Osteoblast (primary cell): ENCODE measurements around the gene TRIAP1. TPM values are rescaled to one million over a fixed set of nuclear protein-coding genes. Genes with fewer than 3 reads are reported as not detected.
A peak's percentile ranks its signal among the peaks of the same experiment; 100 is the strongest.
"Not testable (repeated sequence)": the region's sequence is repeated elsewhere in the genome, so short reads cannot be mapped to it uniquely, and the experiment has no call there.

ENCODE experiments used
- DNase-seq: peaks from one replicate; pipeline ENCODE4 v3.0.0; 2011; ENCODE audit warnings: low spot score, mixed read lengths; ENCODE audit not compliant: insufficient read length; ENCODE audit errors: missing footprints
- H2AFZ ChIP-seq: 2 replicates; pipeline ENCODE4 v1.6.0; 2011; ENCODE audit warnings: mild to moderate bottlenecking, low read length
- H3K27ac ChIP-seq: 2 replicates; pipeline ENCODE4 v1.5.1; 2011; ENCODE audit warnings: mild to moderate bottlenecking, low read depth, low read length, moderate library complexity
- H3K27me3 ChIP-seq: 2 replicates; pipeline ENCODE4 v1.6.0; 2012; ENCODE audit warnings: mild to moderate bottlenecking, control low read depth, inconsistent platforms, low read length, moderate library complexity; ENCODE audit not compliant: insufficient read depth
- H3K36me3 ChIP-seq: 2 replicates; pipeline ENCODE4 v1.5.1; 2011; ENCODE audit warnings: mild to moderate bottlenecking, low read length, control low read depth, moderate library complexity; ENCODE audit not compliant: insufficient read depth
- H3K4me1 ChIP-seq: 2 replicates; pipeline ENCODE4 v1.5.1; 2011; ENCODE audit warnings: mild to moderate bottlenecking, low read length, control low read depth, moderate library complexity; ENCODE audit not compliant: insufficient read depth
- H3K4me2 ChIP-seq: 2 replicates; pipeline ENCODE4 v1.6.0; 2011; ENCODE audit warnings: mild to moderate bottlenecking, low read length; ENCODE audit not compliant: insufficient read depth
- H3K4me3 ChIP-seq: fragments of 200-600 bp; sonication (generic); 3 replicates; pipeline ENCODE4 v1.5.1; 2012; ENCODE audit warnings: mild to moderate bottlenecking, low read length, inconsistent platforms; ENCODE audit not compliant: insufficient read depth
- H3K79me2 ChIP-seq: 2 replicates; pipeline ENCODE4 v1.6.0; 2012; ENCODE audit warnings: mild to moderate bottlenecking, low read length, control low read depth, inconsistent platforms; ENCODE audit not compliant: insufficient read depth
- H3K9me3 ChIP-seq: 2 replicates; pipeline ENCODE4 v1.5.1; 2011; ENCODE audit warnings: low read depth, low read length, control low read depth
- H4K20me1 ChIP-seq: 2 replicates; pipeline ENCODE4 v1.6.0; 2012; ENCODE audit warnings: mild to moderate bottlenecking, low read length, control low read depth; ENCODE audit not compliant: insufficient read depth
- total RNA-seq: library from RNA; depleted of rRNA; stranded (reverse); fragments of >200 nt; gene quantifications from 2 replicates; pipeline ENCODE4 v1.2.3, GENCODE V29; 2012
- TF ChIP-seq, protein P1 (sequence below): IDR thresholded peaks from 2 replicates; pipeline ENCODE4 v1.5.1; 2011; ENCODE audit warnings: mild to moderate bottlenecking, low read depth, low read length, moderate library complexity; ENCODE audit errors: extremely low read depth

The TRIAP1 gene
- total RNA-seq, 1 donor, result 19.9 TPM

- Histone ChIP-seq H3K4me3 (no peak overlapping the region), H2AFZ (no peak overlapping the region), H3K27me3 (no peaks in the 10 kb centered on the region), H3K4me2 (peak overlapping the region; percentile 79), H3K79me2 (peaks cover 76% of the 10 kb centered on the region), H3K36me3 (peaks cover 31% of the 10 kb centered on the region), H4K20me1 (peaks cover 15% of the 10 kb centered on the region), H3K4me1 (peaks cover 14% of the 10 kb centered on the region), H3K27ac (no peak overlapping the region), H3K9me3 (no peaks in the 10 kb centered on the region)
- TF ChIP-seq, protein P1, sequence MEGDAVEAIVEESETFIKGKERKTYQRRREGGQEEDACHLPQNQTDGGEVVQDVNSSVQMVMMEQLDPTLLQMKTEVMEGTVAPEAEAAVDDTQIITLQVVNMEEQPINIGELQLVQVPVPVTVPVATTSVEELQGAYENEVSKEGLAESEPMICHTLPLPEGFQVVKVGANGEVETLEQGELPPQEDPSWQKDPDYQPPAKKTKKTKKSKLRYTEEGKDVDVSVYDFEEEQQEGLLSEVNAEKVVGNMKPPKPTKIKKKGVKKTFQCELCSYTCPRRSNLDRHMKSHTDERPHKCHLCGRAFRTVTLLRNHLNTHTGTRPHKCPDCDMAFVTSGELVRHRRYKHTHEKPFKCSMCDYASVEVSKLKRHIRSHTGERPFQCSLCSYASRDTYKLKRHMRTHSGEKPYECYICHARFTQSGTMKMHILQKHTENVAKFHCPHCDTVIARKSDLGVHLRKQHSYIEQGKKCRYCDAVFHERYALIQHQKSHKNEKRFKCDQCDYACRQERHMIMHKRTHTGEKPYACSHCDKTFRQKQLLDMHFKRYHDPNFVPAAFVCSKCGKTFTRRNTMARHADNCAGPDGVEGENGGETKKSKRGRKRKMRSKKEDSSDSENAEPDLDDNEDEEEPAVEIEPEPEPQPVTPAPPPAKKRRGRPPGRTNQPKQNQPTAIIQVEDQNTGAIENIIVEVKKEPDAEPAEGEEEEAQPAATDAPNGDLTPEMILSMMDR, result no peak
- no peak for DNase-seq
Observed at GRCh38 chr12:120447992-120448391, 1.8 kb upstream of the TRIAP1 start.

GRCh38 chr12:120446844-120447178 lies 627 bp upstream of the TRIAP1 start:
- Histone ChIP-seq H3K4me3 (peak overlapping the region; percentile 91), H3K4me1 (peaks cover 14% of the 10 kb centered on the region), H3K79me2 (peaks cover 77% of the 10 kb centered on the region), H2AFZ (peak overlapping the region; percentile 99), H3K27ac (peak overlapping the region; percentile 80), H3K4me2 (peak overlapping the region; percentile 79), H3K36me3 (peaks cover 35% of the 10 kb centered on the region)
- H3K9me3 ChIP-seq, H3K27me3 ChIP-seq, DNase-seq, H4K20me1 ChIP-seq: not testable (repeated sequence)

DNA sequence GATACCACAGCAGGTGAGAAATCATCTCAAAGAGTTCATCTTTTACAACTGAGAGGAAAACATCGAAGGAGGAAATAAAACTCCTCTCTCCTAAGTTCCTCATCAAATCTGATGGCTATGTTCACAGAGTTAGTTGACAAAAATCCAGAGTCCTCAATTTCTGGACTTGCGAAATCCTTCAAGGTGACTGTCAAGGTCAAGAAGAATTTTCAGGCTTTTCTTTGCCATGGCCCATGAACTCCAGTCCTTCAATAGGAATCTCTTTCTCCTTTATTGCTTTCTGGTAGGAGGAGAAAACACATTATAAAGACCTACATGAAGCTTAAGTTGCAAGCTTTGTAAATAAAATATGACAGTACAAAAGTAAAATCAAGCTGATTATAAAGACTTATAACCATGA lies 1.5 kb downstream of the TRIAP1 start:
- no peak overlapping the region for H3K27ac ChIP-seq
- peak overlapping the region; percentile 79 for H3K4me2 ChIP-seq
- no peaks in the 10 kb centered on the region for H3K27me3 ChIP-seq
- H3K79me2 ChIP-seq, result peaks cover 84% of the 10 kb centered on the region
- peaks cover 15% of the 10 kb centered on the region for H4K20me1 ChIP-seq
- peaks cover 37% of the 10 kb centered on the region for H3K36me3 ChIP-seq
- TF ChIP-seq, protein P1, result no peak
- H3K4me3 ChIP-seq, result no peak overlapping the region
- DNase-seq, result no peak
- H2AFZ ChIP-seq, result no peak overlapping the region
- H3K9me3 ChIP-seq, result no peaks in the 10 kb centered on the region
- peaks cover 18% of the 10 kb centered on the region for H3K4me1 ChIP-seq

GRCh38 chr12:120439646-120440247 lies 6.4 kb downstream of the TRIAP1 start:
- peaks cover 60% of the 10 kb centered on the region for H3K79me2 ChIP-seq
- peaks cover 35% of the 10 kb centered on the region for H3K36me3 ChIP-seq
- peaks cover 14% of the 10 kb centered on the region for H3K4me1 ChIP-seq

More at GRCh38 chr12:120439646-120440247, 6.4 kb downstream of the TRIAP1 start:
- H3K4me2 ChIP-seq, result peak overlapping the region; percentile 98
- H3K27ac ChIP-seq, result no peak overlapping the region
- no peaks in the 10 kb centered on the region for H3K27me3 ChIP-seq
- peak; percentile 89 for DNase-seq
- TF ChIP-seq, protein P1, result peak; percentile 49
- no peaks in the 10 kb centered on the region for H3K9me3 ChIP-seq
- H3K4me3 ChIP-seq, result peak overlapping the region; percentile 20
- H2AFZ ChIP-seq, result no peak overlapping the region
- peaks cover 15% of the 10 kb centered on the region for H4K20me1 ChIP-seq
